Pancreas (tissue), 10 donors: Measurements from ENCODE around the gene IGF2. TPM values are rescaled to one million over a fixed set of nuclear protein-coding genes. Genes with fewer than 3 reads are reported as not detected.

Experiments used
- ATAC-seq, 4 donors: fragments of 200-7000 bp; cut with Tn5 transposase; one replicate each; pipeline versions ENCODE4 v1.8.0 to v1.9.1; 2020; ENCODE audit warnings: mild to moderate bottlenecking in 4 of 4, moderate library complexity in 4 of 4
- DNase-seq, 6 donors: peaks; one replicate each; pipeline ENCODE4 v3.0.0-alpha.2; 2020
- FAIRE-seq: peaks from 2 replicates; lab custom pipeline; 2012; peaks lifted over from hg19 to GRCh38; lab: Jason Lieb, UNC
- H3K27ac ChIP-seq, 4 donors: fragments of 200-600 bp; sonication (generic); 1 replicate in 3 of 4; 2 replicates in 1 of 4; pipeline versions ENCODE4 v1.5.0 to v1.8.0; 2020
- H3K27me3 ChIP-seq, 4 donors: fragments of 200-600 bp; one replicate each; pipeline ENCODE4 v1.8.0; 2021
- H3K36me3 ChIP-seq, 3 donors: fragments of 200-600 bp; sonication (generic) in 1 of 3; one replicate each; pipeline versions ENCODE4 v1.5.0 to v1.8.0; 2020 to 2021
- H3K4me1 ChIP-seq, 3 donors: fragments of 200-600 bp; one replicate each; pipeline ENCODE4 v1.8.0; 2021
- H3K4me3 ChIP-seq, 4 donors: fragments of 200-600 bp; sonication (generic) in 2 of 4; one replicate each; pipeline versions ENCODE4 v1.5.0 to v1.8.0; 2020 to 2021
- H3K9me3 ChIP-seq, 4 donors: fragments of 200-600 bp; one replicate each; pipeline ENCODE4 v1.8.0; 2021
- WGBS, 2 donors: extraction: QIAGEN DNeasy Blood & Tissue Kit; methylation state at CpG; one replicate each; pipeline ENCODE4 v1.1.7; 2013; 5-methylcytosine and 5-hydroxymethylcytosine counted together
- intact Hi-C, 3 donors: fragments of 100-400 bp; cut with DNase I; formaldehyde crosslinking; loops; one replicate each; pipeline versions ENCODE4 v1.11.1 to v1.14.2; 2022
- polyA plus RNA-seq, 2 donors: library from polyadenylated mRNA; stranded (reverse); fragments of 200-250 nt; gene quantifications; one replicate each; pipeline ENCODE4 v1.2.3, GENCODE V29; 2013
- total RNA-seq, 6 donors: library from RNA; stranded (reverse); fragmentation: NEBNext Ultra II Directional in 4 of 6; extraction: Animal tissue kit (Norgen Biotek cat#: 25700) in 4 of 6; gene quantifications; one replicate each; pipeline versions ENCODE4 v1.2.1 to v1.2.4, GENCODE V29; 2021 to 2023
- TF ChIP-seq, protein P1 (sequence below), 4 donors: fragments of 200-600 bp; sonication (generic) in 3 of 4; IDR thresholded peaks; one replicate each; pipeline versions ENCODE4 v1.5.0 to v1.8.0; 2021; ENCODE audit warnings: antibody characterized with exemption in 4 of 4
- donor health status: healthy with polysubstance abuse.
- donor health status: DM: no; HTN: no; CAD: no; lungs with moderate emphysema.
- donor health status: DM: no; HTN: no; CAD: no.
- donor health status: control.
- donor health status: control.
- donor health status: Bipolar disorder and iron deficiency.
- donor health status: DM: yes; HTN: yes; CAD: no.
- donor health status: DM: no; HTN: no; CAD: no.
- donor health status: DM: no; HTN: no; CAD: no.
- donor health status: DM: yes; HTN: yes; CAD: no.

IGF2 gene
- total and polyA plus RNA-seq, 8 donors: 6.0 to 99.9 (median 21.5) TPM

DNA sequence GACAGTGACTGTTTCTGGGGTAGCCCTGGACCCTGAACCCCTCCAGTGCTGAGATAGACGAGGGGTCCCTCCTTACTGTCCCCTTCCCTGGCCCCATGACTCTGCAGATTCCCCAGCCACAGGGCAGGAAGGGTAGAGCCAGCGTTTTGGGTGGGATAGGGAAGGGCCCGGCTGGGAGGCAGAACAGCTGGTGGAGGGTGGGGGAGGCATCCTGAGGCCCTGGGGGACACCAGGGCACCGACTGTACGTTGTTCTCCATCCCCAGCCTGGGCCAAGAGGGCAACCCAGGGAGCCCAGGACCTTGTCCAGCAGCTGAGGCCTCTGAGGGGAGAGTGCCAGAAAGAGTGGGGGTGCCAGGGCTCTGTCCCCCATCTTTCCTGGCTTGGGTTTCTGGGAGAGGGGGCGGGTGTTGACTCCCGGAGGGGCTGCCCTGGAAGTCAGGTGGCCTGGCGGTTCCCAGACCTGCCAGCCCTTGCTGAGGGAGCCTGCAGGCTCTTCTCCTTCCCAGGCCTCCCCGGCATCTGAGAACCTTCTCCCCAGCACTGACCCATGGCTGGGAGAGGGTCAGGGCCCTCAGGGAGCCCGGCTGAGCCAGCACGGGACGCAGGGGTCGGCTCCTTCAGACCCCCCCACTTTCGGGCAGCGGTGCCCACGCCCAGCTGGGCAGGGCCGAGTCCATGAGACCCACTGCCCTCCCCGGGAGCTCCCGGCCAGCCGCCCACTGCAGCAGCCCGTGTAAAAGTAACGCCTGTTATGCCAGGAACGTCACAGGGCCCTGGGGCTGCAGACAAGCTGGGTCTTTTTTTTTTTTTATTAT is 30.3 kb downstream of the IGF2 start:
- no peaks in the 10 kb centered on the region for H3K9me3 ChIP-seq
- H3K4me1 ChIP-seq: no peaks in the 10 kb centered on the region
- no peak overlapping the region for H3K4me3 ChIP-seq
- FAIRE-seq (no peak), ATAC-seq (no peak), DNase-seq (peak in 1 of 6 donors; percentile 47)
- no peaks in the 10 kb centered on the region for H3K27me3 ChIP-seq
- TF ChIP-seq, protein P1, sequence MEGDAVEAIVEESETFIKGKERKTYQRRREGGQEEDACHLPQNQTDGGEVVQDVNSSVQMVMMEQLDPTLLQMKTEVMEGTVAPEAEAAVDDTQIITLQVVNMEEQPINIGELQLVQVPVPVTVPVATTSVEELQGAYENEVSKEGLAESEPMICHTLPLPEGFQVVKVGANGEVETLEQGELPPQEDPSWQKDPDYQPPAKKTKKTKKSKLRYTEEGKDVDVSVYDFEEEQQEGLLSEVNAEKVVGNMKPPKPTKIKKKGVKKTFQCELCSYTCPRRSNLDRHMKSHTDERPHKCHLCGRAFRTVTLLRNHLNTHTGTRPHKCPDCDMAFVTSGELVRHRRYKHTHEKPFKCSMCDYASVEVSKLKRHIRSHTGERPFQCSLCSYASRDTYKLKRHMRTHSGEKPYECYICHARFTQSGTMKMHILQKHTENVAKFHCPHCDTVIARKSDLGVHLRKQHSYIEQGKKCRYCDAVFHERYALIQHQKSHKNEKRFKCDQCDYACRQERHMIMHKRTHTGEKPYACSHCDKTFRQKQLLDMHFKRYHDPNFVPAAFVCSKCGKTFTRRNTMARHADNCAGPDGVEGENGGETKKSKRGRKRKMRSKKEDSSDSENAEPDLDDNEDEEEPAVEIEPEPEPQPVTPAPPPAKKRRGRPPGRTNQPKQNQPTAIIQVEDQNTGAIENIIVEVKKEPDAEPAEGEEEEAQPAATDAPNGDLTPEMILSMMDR (IDR thresholded peaks at IDR 0.05): no peak
- WGBS, 2 donors: 71 to 78% methylated on average over 23 of the region's 23 CpGs
- no peak overlapping the region for H3K27ac ChIP-seq
- intact Hi-C loops: no loop called here
- no peaks in the 10 kb centered on the region for H3K36me3 ChIP-seq

DNA sequence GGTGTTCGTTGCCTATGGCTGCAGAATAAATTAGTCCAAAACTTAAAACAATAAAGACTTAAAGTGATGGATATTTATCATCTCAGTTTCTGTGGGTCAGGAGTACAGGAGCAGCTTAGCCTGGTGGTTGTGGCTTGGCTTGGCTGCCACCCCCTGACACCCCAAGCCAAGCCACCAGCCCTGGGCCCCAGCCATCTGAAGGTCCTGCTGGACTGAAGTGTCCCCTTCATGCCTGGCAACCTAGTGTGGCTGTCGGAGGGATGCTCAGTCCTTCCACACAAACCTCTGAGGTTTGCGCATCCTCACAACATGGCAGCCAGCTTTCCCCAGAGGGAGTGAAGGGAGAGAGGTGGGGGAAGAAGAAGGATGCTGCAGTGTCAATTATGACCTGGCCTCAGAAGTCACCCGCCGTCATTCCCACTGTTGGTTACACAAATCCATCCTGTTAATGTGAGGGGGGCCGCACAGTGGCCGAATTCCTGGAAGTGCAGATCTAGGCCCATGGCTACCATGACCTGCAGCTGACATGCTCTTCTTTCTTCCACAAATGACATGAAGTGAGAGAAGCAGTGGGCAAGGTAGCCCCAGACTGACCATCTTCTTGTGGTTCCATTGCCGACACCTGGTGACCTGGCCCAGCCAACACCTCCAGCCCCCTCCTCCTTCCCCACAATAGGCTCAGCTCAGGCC is 31.1 kb downstream of the IGF2 start:
- ATAC-seq (no peak), DNase-seq (no peak), FAIRE-seq (no peak)
- Histone ChIP-seq H3K27ac (no peak overlapping the region), H3K9me3 (no peaks in the 10 kb centered on the region), H3K4me3 (no peak overlapping the region), H3K27me3 (no peaks in the 10 kb centered on the region), H3K4me1 (no peaks in the 10 kb centered on the region), H3K36me3 (no peaks in the 10 kb centered on the region)
- intact Hi-C loops: no loop called here
- WGBS, 2 donors: 88 to 90% methylated on average over 8 of the region's 8 CpGs
- TF ChIP-seq, protein P1 (IDR thresholded peaks at IDR 0.05): no peak

DNA sequence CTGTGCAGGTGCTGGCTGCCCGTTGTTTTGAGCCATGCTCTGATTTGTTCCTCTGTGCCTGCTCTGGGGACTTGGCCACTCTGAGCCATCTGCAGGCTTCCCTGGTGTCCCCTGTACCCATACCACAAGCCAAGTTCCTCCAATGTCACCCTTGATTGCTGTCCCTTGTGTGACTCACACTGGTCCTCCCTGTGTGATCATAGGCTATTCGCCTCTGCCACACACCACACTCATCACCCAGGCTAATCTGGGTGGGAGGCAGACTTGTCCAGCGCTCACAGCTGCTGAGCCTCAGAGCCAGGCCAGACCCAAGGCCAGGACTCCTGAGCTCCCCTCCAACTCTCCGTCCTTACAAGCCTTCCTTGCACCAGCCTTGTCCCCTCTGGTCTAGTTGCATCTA is 31.7 kb downstream of the IGF2 start:
- whole genome bisulfite sequencing, 2 donors: 81 to 84% methylated on average over 4 of the region's 4 CpGs
- Histone ChIP-seq H3K9me3 (no peaks in the 10 kb centered on the region), H3K4me1 (no peaks in the 10 kb centered on the region), H3K36me3 (no peaks in the 10 kb centered on the region), H3K4me3 (no peak overlapping the region), H3K27me3 (no peaks in the 10 kb centered on the region), H3K27ac (no peak overlapping the region)
- intact Hi-C loops: no loop called here
- DNase-seq (no peak), ATAC-seq (no peak), FAIRE-seq (no peak)
- TF ChIP-seq, protein P1 (IDR thresholded peaks at IDR 0.05): no peak

DNA sequence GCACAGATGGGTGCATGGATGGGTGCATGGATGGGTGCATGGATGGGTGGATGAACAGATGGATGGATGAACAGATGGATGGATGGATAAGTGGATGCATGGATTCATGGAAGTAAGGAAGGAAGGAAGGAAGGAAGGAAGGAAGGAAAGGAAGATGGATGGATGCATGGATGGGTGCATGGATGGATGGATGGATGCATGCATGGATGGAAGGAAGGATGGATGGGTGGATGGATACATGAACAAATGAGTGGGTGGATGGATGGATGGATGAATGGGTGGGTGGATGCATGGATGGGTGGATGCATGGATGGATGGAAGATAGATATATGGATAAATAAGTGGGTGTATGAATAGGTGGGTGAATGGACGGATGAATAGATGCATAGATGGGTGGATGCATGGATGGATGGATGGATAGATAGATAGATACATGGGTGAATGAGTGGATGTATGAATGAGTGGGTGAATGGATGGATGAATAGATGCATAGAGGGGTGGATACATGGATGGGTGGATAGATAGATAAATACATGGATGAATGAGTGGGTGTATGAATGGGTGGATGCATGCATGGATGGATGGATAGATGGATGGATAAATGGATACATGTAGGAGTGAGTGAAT is 32.5 kb downstream of the IGF2 start:
- ATAC-seq (no peak), FAIRE-seq (no peak), DNase-seq (no peak)
- intact Hi-C loops: no loop called here
- Histone ChIP-seq H3K27ac (no peak overlapping the region), H3K9me3 (no peaks in the 10 kb centered on the region), H3K4me3 (no peak overlapping the region), H3K4me1 (no peaks in the 10 kb centered on the region), H3K27me3 (no peaks in the 10 kb centered on the region), H3K36me3 (no peaks in the 10 kb centered on the region)
- TF ChIP-seq, protein P1 (IDR thresholded peaks at IDR 0.05): no peak
- WGBS, 2 donors: 77 to 91% methylated on average over 1 of the region's 1 CpG
